Dermis blood vessel endothelial cell (primary cell): ENCODE measurements around the gene CDKL5. TPM values are rescaled to one million over a fixed set of nuclear protein-coding genes. Genes with fewer than 3 reads are reported as not detected.
"Not testable (repeated sequence)": the region's sequence is repeated elsewhere in the genome, so short reads cannot be mapped to it uniquely, and the experiment has no call there.

Source experiments
- DNase-seq: peaks from one replicate; pipeline ENCODE4 v3.0.0; 2010
- total RNA-seq: library from RNA; depleted of rRNA; stranded (reverse); fragments of >200 nt; gene quantifications from 2 replicates; pipeline ENCODE4 v1.2.3, GENCODE V29; 2014

The CDKL5 gene
- total RNA-seq = 6.0 and 6.2 TPM in 2 replicates

GRCh38 chrX:18425199-18426003 is at the start of gene CDKL5:
Gene CDKL5, plus strand, starts transcription at chrX:18425608. Its CDS starts 81,489 bp downstream, at chrX:18507097.
- DNase-seq = peak; percentile 94

- DNase-seq = peak; percentile 45
Measured at GRCh38 chrX:18377796-18378195, 47.6 kb upstream of the CDKL5 start.

GRCh38 chrX:18389966-18390365 is 35.4 kb upstream of the CDKL5 start:
- no peak for DNase-seq

- DNase-seq = peak; percentile 64
Measured at GRCh38 chrX:18390941-18391538, 34.4 kb upstream of the CDKL5 start.

GRCh38 chrX:18394477-18394876 is 30.9 kb upstream of the CDKL5 start:
- DNase-seq = no peak

- no peak for DNase-seq
Measured at GRCh38 chrX:18401848-18402213, 23.6 kb upstream of the CDKL5 start.

GRCh38 chrX:18406531-18407266 is 18.7 kb upstream of the CDKL5 start:
- no peak for DNase-seq

- DNase-seq = peak; percentile 52
Measured at GRCh38 chrX:18410038-18410437, 15.4 kb upstream of the CDKL5 start.

GRCh38 chrX:18415386-18415785 is 10.0 kb upstream of the CDKL5 start:
- DNase-seq = no peak

GRCh38 chrX:18422325-18422724 is 3.1 kb upstream of the CDKL5 start:
- no peak for DNase-seq

- no peak for DNase-seq
Measured at GRCh38 chrX:18422886-18423285, 2.5 kb upstream of the CDKL5 start.

GRCh38 chrX:18424482-18425198 is 768 bp upstream of the CDKL5 start:
- peak; percentile 33 for DNase-seq

- no peak for DNase-seq
Measured at GRCh38 chrX:18426004-18426320, 554 bp downstream of the CDKL5 start.

- no peak for DNase-seq
Measured at GRCh38 chrX:18428006-18428405, 2.6 kb downstream of the CDKL5 start.

GRCh38 chrX:18433288-18433687 is 7.9 kb downstream of the CDKL5 start:
- not testable (repeated sequence) for DNase-seq

GRCh38 chrX:18434896-18435295 is 9.5 kb downstream of the CDKL5 start:
- DNase-seq = no peak

- no peak for DNase-seq
Measured at GRCh38 chrX:18436017-18436416, 10.6 kb downstream of the CDKL5 start.

- no peak for DNase-seq
Measured at GRCh38 chrX:18440835-18441234, 15.4 kb downstream of the CDKL5 start.

GRCh38 chrX:18441780-18442367 is 16.5 kb downstream of the CDKL5 start:
- DNase-seq = no peak

- DNase-seq = no peak
Measured at GRCh38 chrX:18448416-18448815, 23.0 kb downstream of the CDKL5 start.

- no peak for DNase-seq
Measured at GRCh38 chrX:18449236-18449635, 23.8 kb downstream of the CDKL5 start.

- no peak for DNase-seq
Measured at GRCh38 chrX:18455384-18455783, 30.0 kb downstream of the CDKL5 start.

- DNase-seq = no peak
Measured at GRCh38 chrX:18457000-18457399, 31.6 kb downstream of the CDKL5 start.
